K562 (cell line): ENCODE measurements around the gene CAMSAP2. TPM values are rescaled to one million over a fixed set of nuclear protein-coding genes. Genes with fewer than 3 reads are reported as not detected.

Experiments used
- ATAC-seq: fragments of 200-7000 bp; cut with Tn5 transposase; 3 replicates; pipeline ENCODE4 v1.9.1; 2020; ENCODE audit warnings: moderate library complexity
- BruUV-seq: library from RNA; stranded (reverse); fragments of 400-500 nt; replicated peaks from 2 replicates; lab custom pipeline; 2021; lab: Mats Ljungman, UMichigan
- CTCF ChIA-PET: fragments of 300-600 bp; formaldehyde crosslinking; extraction: SDS; loops from one replicate; lab custom pipeline; 2021; ENCODE audit warnings: low intra/inter-chr PET ratio; lab: Yijun Ruan, JAX
- POLR2A ChIA-PET: fragments of 300-600, 350-650 bp; sonication (Branson Sonifier 250); formaldehyde crosslinking; extraction: SDS; loops from one replicate; lab custom pipeline; 2021; ENCODE audit warnings: antibody characterized with exemption, inconsistent platforms; lab: Yijun Ruan, JAX
- DNase-seq, 4 experiments: peaks; one replicate each; pipeline versions ENCODE4 v3.0.0 to v3.0.0-alpha.2; 2011 to 2018; ENCODE audit warnings: low spot score in 3 of 4, mixed read lengths in 3 of 4; ENCODE audit errors: extremely low read depth in 1 of 4
- FAIRE-seq: peaks from 2 replicates; lab custom pipeline; 2011; peaks lifted over from hg19 to GRCh38; lab: Jason Lieb, UNC
- H2AFZ ChIP-seq: 2 replicates; pipeline ENCODE4 v1.6.0; 2011; ENCODE audit warnings: low read depth, low read length, control low read depth, inconsistent platforms
- H3K27ac ChIP-seq: fragments of 200-600 bp; 3 replicates; pipeline ENCODE4 v1.8.0; 2011; ENCODE audit warnings: low read depth, mild to moderate bottlenecking, control low read depth, inconsistent platforms, low read length, moderate library complexity, mixed read lengths; ENCODE audit errors: extremely low read depth
- H3K27me3 ChIP-seq, 2 experiments: fragments of 300-600 bp in 1 of 2; 2 replicates in 1 of 2; 3 replicates in 1 of 2; pipeline versions ENCODE4 v1.6.0 to v1.8.0; 2011; ENCODE audit warnings: inconsistent platforms in 2 of 2, low read length in 2 of 2, mild to moderate bottlenecking in 1 of 2, mixed read lengths in 1 of 2, moderate library complexity in 1 of 2; ENCODE audit not compliant: control insufficient read depth in 2 of 2, insufficient read depth in 2 of 2
- H3K36me3 ChIP-seq: fragments of 300-600 bp; 3 replicates; pipeline ENCODE4 v1.8.0; 2011; ENCODE audit warnings: mild to moderate bottlenecking, low read length, inconsistent platforms; ENCODE audit not compliant: control insufficient read depth, insufficient read depth
- H3K4me1 ChIP-seq, 2 experiments: fragments of 200-600 bp in 1 of 2; replicated peaks in 1 of 2; 2 replicates in 1 of 2; 3 replicates in 1 of 2; pipeline versions ENCODE4 v1.5.1 to v1.8.0; 2011; ENCODE audit warnings: inconsistent platforms in 2 of 2, low read length in 2 of 2, mild to moderate bottlenecking in 1 of 2, mixed read lengths in 1 of 2, moderate library complexity in 1 of 2; ENCODE audit not compliant: control insufficient read depth in 2 of 2, insufficient read depth in 2 of 2
- H3K4me2 ChIP-seq: 2 replicates; pipeline ENCODE4 v1.6.1; 2011; ENCODE audit warnings: low read length, control low read depth, inconsistent platforms, mixed read lengths; ENCODE audit not compliant: insufficient read depth
- H3K4me3 ChIP-seq: fragments of 200-600 bp; sonication (generic), shearing (Covaris generic); 2 replicates; pipeline ENCODE4 v1.5.1; 2016; ENCODE audit warnings: control low read depth, inconsistent platforms
- H3K79me2 ChIP-seq: fragments of 200-600 bp; 3 replicates; pipeline ENCODE4 v1.8.0; 2011; ENCODE audit warnings: low read length, inconsistent platforms; ENCODE audit not compliant: control insufficient read depth, insufficient read depth
- H3K9ac ChIP-seq, 2 experiments: 2 replicates each; pipeline versions ENCODE4 v1.6.0 to v1.6.1; 2011; ENCODE audit warnings: low read depth in 2 of 2, low read length in 2 of 2, control low read depth in 1 of 2, inconsistent platforms in 1 of 2, mild to moderate bottlenecking in 1 of 2, mixed read lengths in 1 of 2; ENCODE audit not compliant: insufficient read depth in 1 of 2
- H3K9me1 ChIP-seq: one replicate; pipeline ENCODE4 v1.6.0; 2011; ENCODE audit warnings: inconsistent platforms, mild to moderate bottlenecking, low read length, moderate library complexity; ENCODE audit not compliant: control insufficient read depth, insufficient read depth
- H3K9me3 ChIP-seq: replicated peaks from 2 replicates; pipeline ENCODE4 v1.5.1; 2011; ENCODE audit warnings: low read depth, low read length, inconsistent platforms; ENCODE audit not compliant: control insufficient read depth, insufficient read depth
- H4K20me1 ChIP-seq: replicated peaks from 2 replicates; pipeline ENCODE4 v1.6.1; 2011; ENCODE audit warnings: low read length, inconsistent platforms, mixed read lengths; ENCODE audit not compliant: control insufficient read depth, insufficient read depth
- CBFB ChIP-seq: sonication (generic); formaldehyde crosslinking; IDR thresholded peaks from 2 replicates; pipeline ENCODE4 v1.4.0; 2020; ENCODE audit warnings: mild to moderate bottlenecking, missing genetic modification reagents
- ETV5 ChIP-seq: sonication (generic); formaldehyde crosslinking; IDR thresholded peaks from 2 replicates; pipeline ENCODE4 v1.4.0; 2020; ENCODE audit warnings: low read depth, mild to moderate bottlenecking, missing genetic modification reagents
- NCOA6 ChIP-seq: fragments of 450-650 bp; IDR thresholded peaks from 2 replicates; pipeline ENCODE4 v1.6.1; 2017; ENCODE audit warnings: mild to moderate bottlenecking
- NFATC3 ChIP-seq: fragments of 450-650 bp; IDR thresholded peaks from 2 replicates; pipeline ENCODE4 v1.6.1; 2017; ENCODE audit warnings: mild to moderate bottlenecking
- NFXL1 ChIP-seq: fragments of 450-650 bp; formaldehyde crosslinking; IDR thresholded peaks from 2 replicates; pipeline ENCODE4 v1.4.0; 2021; ENCODE audit warnings: mild to moderate bottlenecking
- PHB ChIP-seq: fragments of 250-450 bp; sonication (Bioruptor Pico); IDR thresholded peaks from 2 replicates; pipeline ENCODE4 v1.5.0; 2021
- SAFB2 ChIP-seq: fragments of 200-400 bp; formaldehyde crosslinking; IDR thresholded peaks from 2 replicates; pipeline ENCODE4 v1.6.1; 2018; ENCODE audit warnings: borderline replicate concordance, low read length, low read depth, moderate library complexity; ENCODE audit not compliant: severe bottlenecking
- SIN3A ChIP-seq, 2 experiments: fragments of 150-350 bp in 1 of 2; IDR thresholded peaks; 2 replicates each; pipeline ENCODE4 v1.6.1; 2011 to 2016; ENCODE audit warnings: borderline replicate concordance in 2 of 2, low read depth in 2 of 2, low read length in 2 of 2, mild to moderate bottlenecking in 2 of 2, moderate library complexity in 2 of 2; ENCODE audit not compliant: control insufficient read depth in 1 of 2
- SNIP1 ChIP-seq: fragments of 450-650 bp; IDR thresholded peaks from 2 replicates; pipeline ENCODE4 v1.7.1; 2017; ENCODE audit warnings: low read depth, mild to moderate bottlenecking
- SRSF3 ChIP-seq: fragments of 200-400 bp; formaldehyde crosslinking; IDR thresholded peaks from 2 replicates; pipeline ENCODE4 v1.6.1; 2016; ENCODE audit warnings: mild to moderate bottlenecking, low read length, moderate library complexity; ENCODE audit not compliant: insufficient read depth
- ZNF121 ChIP-seq: sonication (generic); formaldehyde crosslinking; conservative IDR thresholded peaks from 2 replicates; pipeline ENCODE4 v1.8.0; 2022; ENCODE audit warnings: missing genetic modification reagents
- WGBS: fragments of 100-300 bp; shearing (Covaris generic); methylation state at CpG from one replicate; pipeline ENCODE4 v1.1.6; 2016; ENCODE audit warnings: low coverage, mixed read lengths; ENCODE audit not compliant: insufficient coverage; ENCODE audit errors: missing lambda C conversion rate; 5-methylcytosine and 5-hydroxymethylcytosine counted together
- in situ Hi-C: fragments of 300-500 bp; cut with MboI; formaldehyde crosslinking; loops from 4 replicates; pipeline ENCODE4 v1.15.0; 2018; ENCODE audit warnings: inconsistent platforms, mixed read lengths
- intact Hi-C: fragments of 100-400 bp; cut with micrococcal nuclease; formaldehyde crosslinking; loops from 2 replicates; pipeline ENCODE4 v1.14.2; 2022
- polyA plus RNA-seq, 8 experiments: library from polyadenylated mRNA; depleted of rRNA in 4 of 8; stranded (reverse) in 5 of 8; unstranded in 3 of 8; fragments of >200 nt; fragmentation: Nextera tagmentation in 2 of 8; fragmentation: Illumina TruSeq in 1 of 8; extraction: Ambion mirVana in 2 of 8; extraction: Trizol in 1 of 8; gene quantifications; 2 replicates each; pipeline versions ENCODE4 v1.2.1 to v1.2.3, GENCODE V29; 2011 to 2014; ENCODE audit warnings: inconsistent platforms in 1 of 8, missing spikeins in 1 of 8
- total RNA-seq, 7 experiments: library from RNA; depleted of rRNA in 6 of 7; stranded (reverse); fragments of >200 nt in 6 of 7; fragmentation: Illumina TruSeq in 2 of 7; extraction: Trizol in 2 of 7; gene quantifications; 2 replicates each; pipeline versions ENCODE4 v1.2.1 to v1.2.3, GENCODE V29; 2011 to 2021; ENCODE audit warnings: low replicate concordance in 1 of 7
- TF ChIP-seq, protein P1 (sequence below): fragments of 250-450 bp; sonication (Bioruptor Pico); IDR thresholded peaks from 2 replicates; pipeline ENCODE4 v1.8.0; 2021; ENCODE audit warnings: mild to moderate bottlenecking, moderate library complexity
- TF ChIP-seq, protein P2 (sequence below): fragments of 450-650 bp; formaldehyde crosslinking; conservative IDR thresholded peaks from 2 replicates; pipeline ENCODE4 v1.4.0; 2022; ENCODE audit warnings: mild to moderate bottlenecking, missing genetic modification characterization

CAMSAP2 gene
- total and polyA plus RNA-seq, 9 of the 15 experiments (the other 6 are each of a cell fraction or from before 2014, with no cell fraction given), result 1.4 to 7.5 (median 2.7) TPM

DNA sequence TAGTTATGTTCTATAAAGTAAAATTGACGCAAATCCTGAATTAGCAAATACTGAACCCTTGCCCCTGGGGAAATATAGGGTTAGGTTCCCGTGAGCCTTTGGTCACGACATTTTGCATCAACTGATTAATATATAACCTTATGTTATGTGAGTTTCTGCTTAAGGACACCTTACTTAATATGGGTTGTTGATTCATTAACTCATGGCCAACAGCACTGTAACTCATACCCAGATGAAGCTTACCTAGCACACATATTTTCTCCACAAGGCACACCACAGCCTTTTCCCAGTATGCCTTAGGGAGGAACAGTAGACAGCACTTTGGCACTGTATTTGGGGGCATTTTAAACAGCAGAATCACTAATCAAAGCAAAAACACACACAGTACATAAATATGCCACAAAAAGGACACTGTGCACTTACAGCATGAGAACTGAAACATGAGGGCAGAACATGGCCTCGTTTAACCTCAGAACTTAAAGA, 171.1 kb downstream of the CAMSAP2 start:
- Histone ChIP-seq H4K20me1 (no peaks in the 10 kb centered on the region), H3K4me1 (peaks cover 0 to 5% of the 10 kb centered on the region in 2 experiments; a peak in 1 of 5 replicates), H2AFZ (no peak overlapping the region), H3K27me3 (peaks cover 43 to 62% of the 10 kb centered on the region in 2 experiments), H3K36me3 (no peaks in the 10 kb centered on the region), H3K9me1 (no peaks in the 10 kb centered on the region), H3K9ac (no peak overlapping the region), H3K79me2 (no peaks in the 10 kb centered on the region), H3K4me3 (no peak overlapping the region), H3K9me3 (no peaks in the 10 kb centered on the region), H3K4me2 (no peak overlapping the region), H3K27ac (no peak overlapping the region)
- ChIA-PET CTCF (no interaction called here), POLR2A (no interaction called here)
- in situ Hi-C loops, result no loop called here
- no TSS peak for BruUV-seq
- FAIRE-seq, result no peak
- DNase-seq, result no peak
- intact Hi-C loops, result no loop called here
- TF ChIP-seq ETV5 (CRISPR knock-in tag) (no peak), NFATC3 (no peak), CBFB (CRISPR knock-in tag) (no peak), SAFB2 (no peak), PHB (CRISPR knock-in tag) (no peak), SIN3A (IDR thresholded peaks at IDR 0.05; ENCODE audit: borderline replicate concordance in 2 of 2, control insufficient read depth in 1 of 2, low read depth in 2 of 2, low read length in 2 of 2) (no peak), SNIP1 (no peak), ZNF121 (CRISPR knock-in tag) (no peak), SRSF3 (no peak), NCOA6 (no peak), NFXL1 (CRISPR knock-in tag) (no peak)
- TF ChIP-seq, protein P1, sequence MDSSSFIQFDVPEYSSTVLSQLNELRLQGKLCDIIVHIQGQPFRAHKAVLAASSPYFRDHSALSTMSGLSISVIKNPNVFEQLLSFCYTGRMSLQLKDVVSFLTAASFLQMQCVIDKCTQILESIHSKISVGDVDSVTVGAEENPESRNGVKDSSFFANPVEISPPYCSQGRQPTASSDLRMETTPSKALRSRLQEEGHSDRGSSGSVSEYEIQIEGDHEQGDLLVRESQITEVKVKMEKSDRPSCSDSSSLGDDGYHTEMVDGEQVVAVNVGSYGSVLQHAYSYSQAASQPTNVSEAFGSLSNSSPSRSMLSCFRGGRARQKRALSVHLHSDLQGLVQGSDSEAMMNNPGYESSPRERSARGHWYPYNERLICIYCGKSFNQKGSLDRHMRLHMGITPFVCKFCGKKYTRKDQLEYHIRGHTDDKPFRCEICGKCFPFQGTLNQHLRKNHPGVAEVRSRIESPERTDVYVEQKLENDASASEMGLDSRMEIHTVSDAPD (CRISPR knock-in tag), result no peak
- TF ChIP-seq, protein P2, sequence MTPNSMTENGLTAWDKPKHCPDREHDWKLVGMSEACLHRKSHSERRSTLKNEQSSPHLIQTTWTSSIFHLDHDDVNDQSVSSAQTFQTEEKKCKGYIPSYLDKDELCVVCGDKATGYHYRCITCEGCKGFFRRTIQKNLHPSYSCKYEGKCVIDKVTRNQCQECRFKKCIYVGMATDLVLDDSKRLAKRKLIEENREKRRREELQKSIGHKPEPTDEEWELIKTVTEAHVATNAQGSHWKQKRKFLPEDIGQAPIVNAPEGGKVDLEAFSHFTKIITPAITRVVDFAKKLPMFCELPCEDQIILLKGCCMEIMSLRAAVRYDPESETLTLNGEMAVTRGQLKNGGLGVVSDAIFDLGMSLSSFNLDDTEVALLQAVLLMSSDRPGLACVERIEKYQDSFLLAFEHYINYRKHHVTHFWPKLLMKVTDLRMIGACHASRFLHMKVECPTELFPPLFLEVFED (CRISPR knock-in tag), result no peak
- WGBS, result 0% methylated on average over 4 of the region's 4 CpGs
- ATAC-seq, result no peak

Other genes starting within 250 kb of the CAMSAP2 start
- gene KIF14, start 118.1 kb upstream of the CAMSAP2 start, total RNA-seq (2014; rRNA removed), result 22.4 and 24.8 TPM in 2 replicates
- 47.4 and 55.8 TPM in 2 replicates for gene KIF14, start 118.1 kb upstream of the CAMSAP2 start, total RNA-seq (2014; rRNA removed; fragmentation: Illumina TruSeq; extraction: Trizol)
- 40.5 and 43.1 TPM in 2 replicates for gene KIF14, start 118.1 kb upstream of the CAMSAP2 start, total RNA-seq (2015; rRNA removed; fragmentation: Illumina TruSeq; extraction: Trizol)
- gene KIF14, start 118.1 kb upstream of the CAMSAP2 start, total RNA-seq (2021), result 25.0 and 26.8 TPM in 2 replicates
- gene KIF14, start 118.1 kb upstream of the CAMSAP2 start, polyA plus RNA-seq (2011; rRNA removed), result 25.0 and 37.5 TPM in 2 replicates
- 28.6 and 31.7 TPM in 2 replicates for gene KIF14, start 118.1 kb upstream of the CAMSAP2 start, polyA plus RNA-seq (2014; fragmentation: Illumina TruSeq; extraction: Trizol)
- 10 to 100 TPM; 11.5 to 14.0 TPM for gene KIF14, start 118.1 kb upstream of the CAMSAP2 start, polyA plus RNA-seq (2014; fragmentation: Nextera tagmentation; extraction: Ambion mirVana)
- gene KIF14, start 118.1 kb upstream of the CAMSAP2 start, polyA plus RNA-seq (2014; rRNA removed), result 25.1 and 29.0 TPM in 2 replicates
- gene DDX59, start 69.0 kb upstream of the CAMSAP2 start, total RNA-seq (2014; rRNA removed), result 15.8 and 18.4 TPM in 2 replicates
- gene DDX59, start 69.0 kb upstream of the CAMSAP2 start, total RNA-seq (2014; rRNA removed; fragmentation: Illumina TruSeq; extraction: Trizol), result 21.1 and 23.9 TPM in 2 replicates
- gene DDX59, start 69.0 kb upstream of the CAMSAP2 start, total RNA-seq (2015; rRNA removed; fragmentation: Illumina TruSeq; extraction: Trizol), result 20.0 and 24.1 TPM in 2 replicates
- 17.9 and 19.9 TPM in 2 replicates for gene DDX59, start 69.0 kb upstream of the CAMSAP2 start, total RNA-seq (2021)
- 19.8 and 23.4 TPM in 2 replicates for gene DDX59, start 69.0 kb upstream of the CAMSAP2 start, polyA plus RNA-seq (2011; rRNA removed)
- gene DDX59, start 69.0 kb upstream of the CAMSAP2 start, polyA plus RNA-seq (2014; fragmentation: Illumina TruSeq; extraction: Trizol), result 21.1 and 30.4 TPM in 2 replicates
- 1 to 10 TPM; 8.3 TPM for gene DDX59, start 69.0 kb upstream of the CAMSAP2 start, polyA plus RNA-seq (2014; fragmentation: Nextera tagmentation; extraction: Ambion mirVana)
- gene DDX59, start 69.0 kb upstream of the CAMSAP2 start, polyA plus RNA-seq (2014; rRNA removed), result 24.4 and 25.7 TPM in 2 replicates
- gene GPR25, start 134.1 kb downstream of the CAMSAP2 start, total RNA-seq (2014; rRNA removed), result not detected in 2 replicates
- not detected in 2 replicates for gene GPR25, start 134.1 kb downstream of the CAMSAP2 start, total RNA-seq (2014; rRNA removed; fragmentation: Illumina TruSeq; extraction: Trizol)
- not detected in 2 replicates for gene GPR25, start 134.1 kb downstream of the CAMSAP2 start, total RNA-seq (2015; rRNA removed; fragmentation: Illumina TruSeq; extraction: Trizol)
- gene GPR25, start 134.1 kb downstream of the CAMSAP2 start, total RNA-seq (2021), result not detected in 2 replicates
- gene GPR25, start 134.1 kb downstream of the CAMSAP2 start, polyA plus RNA-seq (2011; rRNA removed), result not detected in 2 replicates
- gene GPR25, start 134.1 kb downstream of the CAMSAP2 start, polyA plus RNA-seq (2014; fragmentation: Illumina TruSeq; extraction: Trizol), result not detected in 2 replicates
- not detected for gene GPR25, start 134.1 kb downstream of the CAMSAP2 start, polyA plus RNA-seq (2014; fragmentation: Nextera tagmentation; extraction: Ambion mirVana)
- not detected in 2 replicates for gene GPR25, start 134.1 kb downstream of the CAMSAP2 start, polyA plus RNA-seq (2014; rRNA removed)
- gene INAVA, start 156.0 kb downstream of the CAMSAP2 start, total RNA-seq (2014; rRNA removed), result not detected in 2 replicates
- not detected in 2 replicates for gene INAVA, start 156.0 kb downstream of the CAMSAP2 start, total RNA-seq (2014; rRNA removed; fragmentation: Illumina TruSeq; extraction: Trizol)
- gene INAVA, start 156.0 kb downstream of the CAMSAP2 start, total RNA-seq (2015; rRNA removed; fragmentation: Illumina TruSeq; extraction: Trizol), result not detected in 2 replicates
- 0.09 TPM in 1 of 2 replicates, not detected in the other for gene INAVA, start 156.0 kb downstream of the CAMSAP2 start, total RNA-seq (2021)
- not detected in 2 replicates for gene INAVA, start 156.0 kb downstream of the CAMSAP2 start, polyA plus RNA-seq (2011; rRNA removed)
- not detected in 2 replicates for gene INAVA, start 156.0 kb downstream of the CAMSAP2 start, polyA plus RNA-seq (2014; fragmentation: Illumina TruSeq; extraction: Trizol)
- gene INAVA, start 156.0 kb downstream of the CAMSAP2 start, polyA plus RNA-seq (2014; fragmentation: Nextera tagmentation; extraction: Ambion mirVana), result not detected
- gene INAVA, start 156.0 kb downstream of the CAMSAP2 start, polyA plus RNA-seq (2014; rRNA removed), result not detected in 2 replicates